MM.1S (cell line): ENCODE data around the gene GLUD1.
"Not testable (repeated sequence)": the region's sequence is repeated elsewhere in the genome, so short reads cannot be mapped to it uniquely, and the experiment has no call there.

ENCODE experiments used
- CTCF ChIP-seq: fragments of 300-600 bp; sonication (generic); IDR thresholded peaks from 2 replicates; pipeline ENCODE4 v1.5.1; 2016; ENCODE audit warnings: antibody characterized with exemption, low read length, mixed read lengths
- EZH2 ChIP-seq: fragments of 300-600 bp; sonication (generic); optimal IDR thresholded peaks from 2 replicates; pipeline ENCODE3; 2017; ENCODE audit warnings: low read depth, mild to moderate bottlenecking, antibody characterized with exemption, low read length, mixed read lengths
- EZH2phosphoT487 ChIP-seq: fragments of 300-600 bp; sonication (generic); IDR thresholded peaks from 2 replicates; pipeline ENCODE4 v1.6.1; 2018; ENCODE audit warnings: antibody characterized with exemption, low read length

DNA sequence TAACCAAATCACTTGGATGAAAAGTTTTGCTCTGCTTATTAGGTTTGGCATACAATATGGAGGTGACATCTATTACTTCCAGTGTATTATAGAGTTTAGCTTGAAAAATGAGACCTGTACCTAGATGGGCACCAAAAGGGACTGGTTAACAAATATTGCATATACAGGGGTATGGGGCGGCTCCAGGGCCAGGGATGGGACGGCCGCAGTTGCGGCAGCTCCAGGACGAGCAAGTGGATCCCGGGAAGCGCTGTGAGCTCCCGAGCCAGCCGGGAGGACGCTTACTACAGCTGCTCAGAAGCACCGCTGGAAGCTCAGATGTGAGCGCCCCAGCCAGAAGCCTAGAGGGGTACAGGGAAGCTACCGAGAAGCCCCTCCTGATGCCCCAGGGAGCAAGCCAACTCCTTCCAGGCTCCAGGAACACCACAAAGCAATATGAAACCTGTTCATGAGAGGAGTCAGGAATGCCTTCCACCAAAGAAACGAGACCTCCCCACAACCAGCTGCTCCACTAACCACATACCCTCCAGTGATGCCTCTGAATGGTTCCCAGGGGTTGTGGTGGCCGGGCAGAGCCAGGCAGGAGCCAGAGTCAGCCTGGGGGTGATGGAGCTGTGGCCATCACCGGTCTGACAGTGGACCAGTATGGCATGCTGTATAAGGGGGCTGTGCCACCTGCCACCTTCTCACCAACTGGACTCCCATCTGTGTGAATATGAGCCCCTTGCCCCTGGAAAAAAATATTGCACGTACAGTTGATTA, 67.7 kb downstream of the GLUD1 start:
- TF ChIP-seq EZH2, CTCF, EZH2phosphoT487: not testable (repeated sequence)
